Nephron progenitor cell (in vitro differentiated cells): Measurements from ENCODE around the gene GSTO1.

ENCODE experiments used
- DNase-seq: peaks from one replicate; pipeline ENCODE4 v3.0.0; 2021
- H3K27ac Mint-ChIP-seq: 2 replicates; pipeline ENCODE4 v1.8.0; 2021; ENCODE audit warnings: mild to moderate bottlenecking, moderate library complexity, mixed read lengths
- H3K27me3 Mint-ChIP-seq: 2 replicates; pipeline ENCODE4 v1.8.0; 2021; ENCODE audit warnings: mild to moderate bottlenecking, low read depth, mixed read lengths; ENCODE audit not compliant: poor library complexity
- H3K36me3 Mint-ChIP-seq: 2 replicates; pipeline ENCODE4 v1.8.0; 2021; ENCODE audit warnings: low read depth, mixed read lengths
- H3K4me1 Mint-ChIP-seq: 2 replicates; pipeline ENCODE4 v1.8.0; 2021; ENCODE audit warnings: mixed read lengths
- H3K4me3 Mint-ChIP-seq: 2 replicates; pipeline ENCODE4 v1.8.0; 2021; ENCODE audit warnings: mild to moderate bottlenecking, moderate library complexity, mixed read lengths
- H3K9me3 Mint-ChIP-seq: 2 replicates; pipeline ENCODE4 v1.8.0; 2021; ENCODE audit warnings: mild to moderate bottlenecking, moderate library complexity, mixed read lengths
- CTCF ChIP-seq: fragments of 200-600 bp; sonication (generic); IDR thresholded peaks from 2 replicates; pipeline ENCODE4 v1.5.0; 2021; ENCODE audit warnings: antibody characterized with exemption

GSTO1 gene

DNA sequence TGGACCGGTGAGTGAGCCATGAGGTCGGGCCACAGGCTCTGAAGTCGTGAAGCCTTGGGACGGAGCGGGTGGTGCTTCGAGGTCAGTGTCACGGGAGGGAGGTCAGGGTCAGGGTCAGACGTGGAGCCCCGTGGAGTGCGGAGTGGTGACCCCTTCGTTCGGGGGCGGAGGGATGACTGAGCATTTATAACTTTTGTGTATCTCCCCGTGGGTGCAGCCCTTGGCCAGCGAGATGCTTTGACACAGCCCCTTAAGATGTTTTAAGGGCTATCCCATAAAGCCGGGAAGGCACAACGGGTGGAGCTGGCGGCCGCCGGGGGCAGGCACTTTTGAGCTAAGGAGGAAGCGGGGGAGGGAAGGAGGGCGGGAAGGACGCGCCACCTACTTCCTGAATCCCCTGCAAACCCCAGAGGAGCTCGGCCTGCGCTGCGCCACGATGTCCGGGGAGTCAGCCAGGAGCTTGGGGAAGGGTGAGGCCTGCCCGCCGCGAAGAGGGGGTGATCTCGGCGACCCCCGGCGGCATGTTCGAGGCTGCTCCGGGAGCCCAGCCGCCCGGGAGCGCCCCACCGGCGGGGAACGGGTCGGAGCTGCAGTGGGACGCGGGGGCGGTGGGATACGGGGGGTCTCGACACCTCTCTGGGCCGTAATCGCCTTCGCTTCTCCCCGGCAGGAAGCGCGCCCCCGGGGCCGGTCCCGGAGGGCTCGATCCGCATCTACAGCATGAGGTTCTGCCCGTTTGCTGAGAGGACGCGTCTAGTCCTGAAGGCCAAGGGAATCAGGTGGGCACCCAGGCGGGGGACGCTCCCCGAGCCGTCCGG, at the start of gene GSTO1:
Gene GSTO1 (plus strand): TSS at position 400 of the 818 bp plus-strand sequence. CDS start 37 bp downstream, at position 437.
- Mint-ChIP-seq H3K9me3 (no peaks in the 10 kb centered on the region), H3K36me3 (peaks cover 18% of the 10 kb centered on the region), H3K27me3 (peaks cover 26% of the 10 kb centered on the region), H3K4me1 (peaks cover 53% of the 10 kb centered on the region), H3K27ac (no peak within 1 kb of the TSS), H3K4me3 (peak within 1 kb of the TSS; percentile 93)
- no peak for TF ChIP-seq CTCF
- peak; percentile 70 for DNase-seq

DNA sequence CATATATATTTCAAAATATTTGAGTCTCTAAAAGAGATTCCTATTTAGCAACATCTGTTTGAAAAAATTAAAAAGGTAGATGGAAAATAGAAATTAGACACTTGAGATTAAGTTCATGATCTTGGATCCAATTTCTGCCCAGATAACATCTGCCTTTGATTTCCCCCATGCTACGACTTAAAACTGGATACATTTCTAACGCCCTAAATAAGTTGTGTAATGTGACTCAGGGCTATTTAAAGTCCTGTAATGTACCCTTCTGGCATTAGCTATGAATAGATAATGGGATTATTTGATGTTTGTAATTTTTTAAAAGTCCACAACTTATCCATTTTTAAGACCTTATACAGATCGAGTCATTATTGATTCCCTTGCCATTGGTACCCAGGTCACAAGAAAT, 46.0 kb upstream of the GSTO1 start:
- Mint-ChIP-seq H3K4me3 (no peak overlapping the region), H3K9me3 (no peaks in the 10 kb centered on the region), H3K27ac (no peak overlapping the region), H3K27me3 (no peaks in the 10 kb centered on the region), H3K4me1 (peaks cover 19% of the 10 kb centered on the region), H3K36me3 (peaks cover 16% of the 10 kb centered on the region)
- no peak for DNase-seq
- TF ChIP-seq CTCF: no peak

- H3K36me3 Mint-ChIP-seq: peaks cover 8% of the 10 kb centered on the region
- no peaks in the 10 kb centered on the region for H3K27me3 Mint-ChIP-seq
- no peak overlapping the region for H3K4me3 Mint-ChIP-seq
- peaks cover 10% of the 10 kb centered on the region for H3K4me1 Mint-ChIP-seq
- no peaks in the 10 kb centered on the region for H3K9me3 Mint-ChIP-seq
- H3K27ac Mint-ChIP-seq: no peak overlapping the region
- DNase-seq: peak; percentile 34
- peak; percentile 62 for TF ChIP-seq CTCF
These were observed 45.0 kb upstream of the GSTO1 start for GRCh38 chr10:104209575-104210198.

GRCh38 chr10:104216631-104217030, 38.1 kb upstream of the GSTO1 start:
- H3K9me3 Mint-ChIP-seq: no peaks in the 10 kb centered on the region
- H3K36me3 Mint-ChIP-seq: no peaks in the 10 kb centered on the region
- no peak for DNase-seq

DNA sequence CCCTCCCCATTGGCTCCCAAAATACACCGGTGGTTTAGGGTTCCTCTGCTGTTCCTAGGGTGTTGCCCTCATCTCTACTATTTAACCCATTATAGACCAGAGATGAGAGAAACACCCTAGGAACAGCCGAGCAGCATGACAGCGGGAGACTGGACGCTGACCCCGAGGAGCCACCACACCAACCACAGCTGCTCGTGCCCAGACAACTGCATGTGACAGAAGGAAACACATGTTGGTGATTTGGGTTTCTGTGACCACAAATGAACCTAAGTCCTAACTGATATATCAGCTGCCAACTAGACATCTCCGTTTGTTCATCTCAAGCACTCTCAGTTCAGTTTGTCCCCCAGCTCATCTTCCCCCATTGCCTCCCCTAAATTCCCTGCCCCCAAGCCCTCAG, 35.9 kb upstream of the GSTO1 start:
- no peaks in the 10 kb centered on the region for H3K4me1 Mint-ChIP-seq
- H3K27ac Mint-ChIP-seq: no peak overlapping the region
- H3K36me3 Mint-ChIP-seq: no peaks in the 10 kb centered on the region
- no peak for DNase-seq
- no peaks in the 10 kb centered on the region for H3K9me3 Mint-ChIP-seq
- peaks cover 5% of the 10 kb centered on the region for H3K27me3 Mint-ChIP-seq
- no peak for TF ChIP-seq CTCF
- H3K4me3 Mint-ChIP-seq: no peak overlapping the region

More at GRCh38 chr10:104216631-104217030, 38.1 kb upstream of the GSTO1 start:
- Mint-ChIP-seq H3K4me1 (no peaks in the 10 kb centered on the region), H3K27me3 (peaks cover 3% of the 10 kb centered on the region), H3K27ac (no peak overlapping the region), H3K4me3 (no peak overlapping the region)
- no peak for TF ChIP-seq CTCF
